Stomach (tissue), 9 donors: ENCODE data around the gene PXMP2. TPM values are rescaled to one million over a fixed set of nuclear protein-coding genes. Genes with fewer than 3 reads are reported as not detected.

Experiments
- DNase-seq, 2 donors: peaks; one replicate each; pipeline versions ENCODE4 v3.0.0 to v3.0.0-alpha.2; 2013 to 2019
- H3K27ac ChIP-seq, 5 donors: fragments of 200-600 bp in 4 of 5; sonication (generic) in 4 of 5; one replicate each; pipeline ENCODE4 v1.5.1; 2013 to 2019; ENCODE audit warnings: mild to moderate bottlenecking in 1 of 5, moderate library complexity in 1 of 5
- H3K27me3 ChIP-seq, 3 donors: fragments of 200-600 bp; sonication (generic); one replicate each; pipeline ENCODE4 v1.5.1; 2017 to 2019; ENCODE audit warnings: mixed run types in 1 of 3
- H3K36me3 ChIP-seq, 4 donors: fragments of 200-600 bp; sonication (generic); 1 replicate in 3 of 4; 2 replicates in 1 of 4; pipeline ENCODE4 v1.5.1; 2016 to 2019
- H3K4me1 ChIP-seq, 4 donors: fragments of 200-600 bp; sonication (generic); one replicate each; pipeline ENCODE4 v1.5.1; 2016 to 2019
- H3K4me3 ChIP-seq, 4 donors: fragments of 200-600 bp; sonication (generic) in 3 of 4; one replicate each; pipeline ENCODE4 v1.5.1; 2016 to 2019; ENCODE audit warnings: mild to moderate bottlenecking in 1 of 4
- H3K9me3 ChIP-seq, 4 donors: fragments of 200-600 bp; sonication (generic); one replicate each; pipeline ENCODE4 v1.5.1; 2016 to 2019
- EP300 ChIP-seq: sonication (generic); formaldehyde crosslinking; IDR thresholded peaks from one replicate; pipeline ENCODE4 v1.6.1; 2017; ENCODE audit warnings: antibody characterized with exemption
- POLR2A ChIP-seq, 4 donors: fragments of 450-650 bp; IDR thresholded peaks; one replicate each; pipeline ENCODE4 v1.6.1; 2016; ENCODE audit warnings: antibody characterized with exemption in 4 of 4, control low read depth in 2 of 4, mild to moderate bottlenecking in 1 of 4, moderate library complexity in 1 of 4
- POLR2AphosphoS5 ChIP-seq, 3 donors: sonication (generic); formaldehyde crosslinking; IDR thresholded peaks; one replicate each; pipeline ENCODE4 v1.6.1; 2016; ENCODE audit warnings: antibody characterized with exemption in 3 of 3
- WGBS, 5 donors: extraction: QIAGEN DNeasy Blood & Tissue Kit in 3 of 5; methylation state at CpG; one replicate each; pipeline versions ENCODE4 v1.1.5 to v1.1.7; 2013 to 2018; 5-methylcytosine and 5-hydroxymethylcytosine counted together
- intact Hi-C: fragments of 100-400 bp; cut with DNase I; formaldehyde crosslinking; loops from one replicate; pipeline ENCODE4 v1.15.1; 2023; ENCODE audit warnings: low total_unique reads
- polyA plus RNA-seq, 3 donors: library from polyadenylated mRNA; stranded (reverse); fragments of 200-250 nt; gene quantifications; one replicate each; pipeline ENCODE4 v1.2.3, GENCODE V29; 2013
- total RNA-seq, 5 donors: library from RNA; depleted of rRNA; stranded (reverse); fragments of >200 nt; gene quantifications; one replicate each; pipeline versions ENCODE4 v1.1.0 to v1.2.3, GENCODE V29; 2014 to 2016
- TF ChIP-seq, protein P1 (sequence below), 7 experiments: fragments of 450-650 bp in 4 of 7; fragments of 200-600 bp in 3 of 7; sonication (generic) in 3 of 7; IDR thresholded peaks; one replicate each; pipeline ENCODE4 v1.5.1; 2016 to 2019; ENCODE audit warnings: antibody characterized with exemption in 7 of 7, control low read depth in 2 of 7, mild to moderate bottlenecking in 1 of 7
- donor health status: healthy with polysubstance abuse.
- donor health status: Bipolar disorder and iron deficiency.
- donor health status: healthy.

The PXMP2 gene
- total and polyA plus RNA-seq, 8 donors: 29.9 to 274 (median 90.1) TPM

DNA sequence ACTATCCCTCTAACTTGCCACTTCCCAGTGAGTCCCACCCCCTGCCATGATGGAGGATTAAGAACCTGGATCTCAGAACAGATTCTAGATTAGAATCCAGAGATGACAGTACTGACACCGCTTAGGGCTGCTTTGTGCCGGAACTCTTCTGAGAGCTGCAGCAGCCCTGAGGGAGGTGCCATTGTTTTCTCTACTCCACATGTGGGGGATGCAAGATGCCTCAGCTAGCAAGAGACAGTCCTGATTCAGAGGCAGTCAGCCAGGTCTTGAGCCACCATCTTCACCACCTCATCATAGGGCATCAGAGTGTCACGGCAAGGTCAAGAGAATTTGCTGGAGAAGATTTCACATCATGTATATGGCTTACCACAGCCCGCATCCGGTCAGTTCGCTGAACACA, 19.9 kb downstream of the PXMP2 start:
- H3K27me3 ChIP-seq: no peaks in the 10 kb centered on the region
- peaks cover under 1 to 37% (median 31%) of the 10 kb centered on the region in 4 donors for H3K36me3 ChIP-seq
- intact Hi-C loops: no loop called here
- H3K4me1 ChIP-seq: peaks cover 9 to 27% (median 21%) of the 10 kb centered on the region in 4 donors
- no peak for DNase-seq
- H3K4me3 ChIP-seq: no peak overlapping the region
- H3K9me3 ChIP-seq: no peaks in the 10 kb centered on the region
- 89 to 98% (median 96%) methylated on average over 6 of the region's 6 CpGs for WGBS, 5 donors
- no peak for TF ChIP-seq POLR2AphosphoS5 (IDR thresholded peaks at IDR 0.05)
- TF ChIP-seq EP300: no peak
- TF ChIP-seq POLR2A (IDR thresholded peaks at IDR 0.05): no peak
- TF ChIP-seq, protein P1, sequence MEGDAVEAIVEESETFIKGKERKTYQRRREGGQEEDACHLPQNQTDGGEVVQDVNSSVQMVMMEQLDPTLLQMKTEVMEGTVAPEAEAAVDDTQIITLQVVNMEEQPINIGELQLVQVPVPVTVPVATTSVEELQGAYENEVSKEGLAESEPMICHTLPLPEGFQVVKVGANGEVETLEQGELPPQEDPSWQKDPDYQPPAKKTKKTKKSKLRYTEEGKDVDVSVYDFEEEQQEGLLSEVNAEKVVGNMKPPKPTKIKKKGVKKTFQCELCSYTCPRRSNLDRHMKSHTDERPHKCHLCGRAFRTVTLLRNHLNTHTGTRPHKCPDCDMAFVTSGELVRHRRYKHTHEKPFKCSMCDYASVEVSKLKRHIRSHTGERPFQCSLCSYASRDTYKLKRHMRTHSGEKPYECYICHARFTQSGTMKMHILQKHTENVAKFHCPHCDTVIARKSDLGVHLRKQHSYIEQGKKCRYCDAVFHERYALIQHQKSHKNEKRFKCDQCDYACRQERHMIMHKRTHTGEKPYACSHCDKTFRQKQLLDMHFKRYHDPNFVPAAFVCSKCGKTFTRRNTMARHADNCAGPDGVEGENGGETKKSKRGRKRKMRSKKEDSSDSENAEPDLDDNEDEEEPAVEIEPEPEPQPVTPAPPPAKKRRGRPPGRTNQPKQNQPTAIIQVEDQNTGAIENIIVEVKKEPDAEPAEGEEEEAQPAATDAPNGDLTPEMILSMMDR (IDR thresholded peaks at IDR 0.05): no peak
- H3K27ac ChIP-seq: no peak overlapping the region

DNA sequence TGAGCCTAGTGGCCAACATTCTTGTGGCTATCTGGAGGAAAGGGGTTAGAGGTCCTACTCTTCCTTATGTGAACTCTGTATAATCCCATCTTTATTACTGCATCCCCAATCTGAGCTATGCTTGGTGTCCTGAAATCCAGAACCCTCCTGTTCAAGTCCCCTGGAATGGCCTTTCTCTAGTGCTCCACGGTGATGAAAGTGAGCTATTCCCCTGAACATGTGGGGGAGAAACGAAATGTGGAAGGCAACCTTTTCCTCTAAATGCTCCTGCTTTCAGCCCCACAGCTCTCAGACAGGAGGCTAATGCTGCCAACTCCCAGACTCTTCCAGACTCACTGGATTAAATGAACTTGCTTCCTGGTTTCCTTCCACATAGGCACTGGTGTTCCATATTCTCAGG, 20.8 kb downstream of the PXMP2 start:
- Histone ChIP-seq H3K36me3 (peaks cover 0 to 28% (median 24%) of the 10 kb centered on the region in 4 donors), H3K27ac (peak overlapping the region in 3 of 5 donors; percentile 0 to 48 (median 1)), H3K4me1 (peaks cover 9 to 35% (median 26%) of the 10 kb centered on the region in 4 donors), H3K9me3 (no peaks in the 10 kb centered on the region), H3K4me3 (no peak overlapping the region), H3K27me3 (no peaks in the 10 kb centered on the region)
- TF ChIP-seq POLR2AphosphoS5 (IDR thresholded peaks at IDR 0.05): no peak
- TF ChIP-seq, protein P1 (IDR thresholded peaks at IDR 0.05): no peak
- no peak for TF ChIP-seq POLR2A (IDR thresholded peaks at IDR 0.05)
- TF ChIP-seq EP300: no peak
- DNase-seq: no peak
- WGBS, 5 donors: 64 to 79% (median 74%) methylated on average over 2 of the region's 2 CpGs
- intact Hi-C loops: no loop called here

DNA sequence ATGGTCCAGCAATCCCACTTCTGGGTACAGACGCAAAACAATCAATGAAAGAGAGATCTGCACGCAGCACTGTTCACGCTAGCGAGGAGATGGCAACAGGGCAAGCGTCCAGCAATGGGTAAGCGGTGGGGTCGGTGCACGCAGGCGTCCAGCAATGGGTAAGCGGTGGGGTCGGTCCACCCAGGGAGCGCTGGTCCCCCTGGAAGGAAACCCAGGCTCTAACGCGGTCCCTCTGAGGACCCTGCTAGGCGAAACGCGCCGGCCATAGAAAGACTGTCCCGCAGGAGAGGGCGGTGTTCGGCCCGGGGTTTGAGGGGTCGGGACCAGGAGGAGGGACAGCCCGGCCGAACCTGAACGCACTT, 22.6 kb downstream of the PXMP2 start:
- Histone ChIP-seq H3K9me3 (no peaks in the 10 kb centered on the region), H3K27me3 (no peaks in the 10 kb centered on the region), H3K4me1 (peaks cover 9 to 39% (median 28%) of the 10 kb centered on the region in 4 donors), H3K27ac (peak overlapping the region; percentile 80 to 95 (median 90)), H3K4me3 (peak overlapping the region; percentile 81 to 98 (median 92)), H3K36me3 (peaks cover 5 to 20% (median 13%) of the 10 kb centered on the region in 4 donors)
- no peak for DNase-seq
- 1 to 2% (median 2%) methylated on average over 23 to 26 of the region's 26 CpGs for WGBS, 5 donors
- TF ChIP-seq EP300 (no peak), POLR2A (IDR thresholded peaks at IDR 0.05) (no peak), POLR2AphosphoS5 (IDR thresholded peaks at IDR 0.05) (no peak)
- TF ChIP-seq, protein P1 (IDR thresholded peaks at IDR 0.05): no peak
- intact Hi-C loops: no loop called here

DNA sequence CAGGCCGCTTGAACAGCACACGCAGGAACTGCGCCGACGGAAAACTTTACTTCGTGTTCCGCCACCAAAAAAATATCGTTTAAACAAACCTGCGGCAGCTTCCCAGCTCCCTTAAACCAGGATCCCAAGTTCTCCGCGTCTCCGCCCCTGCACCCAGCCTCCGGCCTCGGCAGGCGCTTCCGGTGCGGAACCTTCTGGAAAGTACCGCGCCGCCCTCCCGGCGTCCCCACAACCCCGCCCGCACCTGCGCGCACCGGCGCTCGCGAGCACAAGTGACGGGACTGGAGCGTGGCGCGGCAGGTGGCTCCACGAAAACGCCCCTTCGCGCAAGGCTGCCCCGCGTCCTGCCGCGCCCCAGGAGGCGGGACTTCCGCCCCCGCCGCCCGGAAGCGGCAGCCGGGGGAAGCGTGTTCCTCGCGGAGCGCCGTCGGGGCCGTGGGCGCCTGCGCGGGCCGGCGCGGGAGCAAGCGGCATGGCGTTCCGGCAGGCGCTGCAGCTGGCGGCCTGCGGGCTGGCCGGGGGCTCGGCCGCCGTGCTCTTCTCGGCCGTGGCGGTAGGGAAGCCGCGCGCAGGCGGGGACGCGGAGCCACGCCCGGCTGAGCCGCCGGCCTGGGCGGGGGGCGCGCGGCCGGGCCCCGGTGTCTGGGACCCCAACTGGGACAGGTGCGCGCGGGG, 23.2 kb downstream of the PXMP2 start, which contains the start of gene PGAM5:
Gene PGAM5 (plus strand): TSS at position 438 of the 675 bp plus-strand sequence. CDS start 35 bp downstream, at position 473.
- peaks cover 7 to 22% (median 14%) of the 10 kb centered on the region in 4 donors for H3K36me3 ChIP-seq
- peaks cover 9 to 39% (median 28%) of the 10 kb centered on the region in 4 donors for H3K4me1 ChIP-seq
- TF ChIP-seq EP300 (no peak), POLR2AphosphoS5 (IDR thresholded peaks at IDR 0.05) (peak; percentile 60 to 95 (median 86))
- TF ChIP-seq, protein P1 (IDR thresholded peaks at IDR 0.05): no peak
- WGBS, 5 donors: 0 to 1% (median 0%) methylated on average over 5 to 94 of the region's 94 CpGs
- peak within 1 kb of the TSS; percentile 81 to 98 (median 92) for H3K4me3 ChIP-seq
- intact Hi-C loops: no loop called here
- peak; percentile 93 to 97 for DNase-seq
- peak within 1 kb of the TSS; percentile 80 to 95 (median 90) for H3K27ac ChIP-seq
- no peaks in the 10 kb centered on the region for H3K27me3 ChIP-seq
- no peaks in the 10 kb centered on the region for H3K9me3 ChIP-seq
